Measurements from ENCODE around the gene WDTC1.

- TF ChIP-seq CTCF (conservative IDR thresholded peaks at IDR 0.05; ENCODE audit: low read depth in 2 of 2) (peak; percentile 82 to 93), POLR2AphosphoS5 (IDR thresholded peaks at IDR 0.05; ENCODE audit: low read depth) (no peak), ETS1 (IDR thresholded peaks at IDR 0.05) (no peak), EZH2phosphoT487 (IDR thresholded peaks at IDR 0.05; ENCODE audit: unreplicated experiment) (no peak), EZH2 (IDR thresholded peaks at IDR 0.05; ENCODE audit: low read depth, unreplicated experiment) (no peak), CREB1 (CRISPR knock-in tag; IDR thresholded peaks at IDR 0.05; ENCODE audit: low read depth) (no peak)
- TF ChIP-seq, protein P1, sequence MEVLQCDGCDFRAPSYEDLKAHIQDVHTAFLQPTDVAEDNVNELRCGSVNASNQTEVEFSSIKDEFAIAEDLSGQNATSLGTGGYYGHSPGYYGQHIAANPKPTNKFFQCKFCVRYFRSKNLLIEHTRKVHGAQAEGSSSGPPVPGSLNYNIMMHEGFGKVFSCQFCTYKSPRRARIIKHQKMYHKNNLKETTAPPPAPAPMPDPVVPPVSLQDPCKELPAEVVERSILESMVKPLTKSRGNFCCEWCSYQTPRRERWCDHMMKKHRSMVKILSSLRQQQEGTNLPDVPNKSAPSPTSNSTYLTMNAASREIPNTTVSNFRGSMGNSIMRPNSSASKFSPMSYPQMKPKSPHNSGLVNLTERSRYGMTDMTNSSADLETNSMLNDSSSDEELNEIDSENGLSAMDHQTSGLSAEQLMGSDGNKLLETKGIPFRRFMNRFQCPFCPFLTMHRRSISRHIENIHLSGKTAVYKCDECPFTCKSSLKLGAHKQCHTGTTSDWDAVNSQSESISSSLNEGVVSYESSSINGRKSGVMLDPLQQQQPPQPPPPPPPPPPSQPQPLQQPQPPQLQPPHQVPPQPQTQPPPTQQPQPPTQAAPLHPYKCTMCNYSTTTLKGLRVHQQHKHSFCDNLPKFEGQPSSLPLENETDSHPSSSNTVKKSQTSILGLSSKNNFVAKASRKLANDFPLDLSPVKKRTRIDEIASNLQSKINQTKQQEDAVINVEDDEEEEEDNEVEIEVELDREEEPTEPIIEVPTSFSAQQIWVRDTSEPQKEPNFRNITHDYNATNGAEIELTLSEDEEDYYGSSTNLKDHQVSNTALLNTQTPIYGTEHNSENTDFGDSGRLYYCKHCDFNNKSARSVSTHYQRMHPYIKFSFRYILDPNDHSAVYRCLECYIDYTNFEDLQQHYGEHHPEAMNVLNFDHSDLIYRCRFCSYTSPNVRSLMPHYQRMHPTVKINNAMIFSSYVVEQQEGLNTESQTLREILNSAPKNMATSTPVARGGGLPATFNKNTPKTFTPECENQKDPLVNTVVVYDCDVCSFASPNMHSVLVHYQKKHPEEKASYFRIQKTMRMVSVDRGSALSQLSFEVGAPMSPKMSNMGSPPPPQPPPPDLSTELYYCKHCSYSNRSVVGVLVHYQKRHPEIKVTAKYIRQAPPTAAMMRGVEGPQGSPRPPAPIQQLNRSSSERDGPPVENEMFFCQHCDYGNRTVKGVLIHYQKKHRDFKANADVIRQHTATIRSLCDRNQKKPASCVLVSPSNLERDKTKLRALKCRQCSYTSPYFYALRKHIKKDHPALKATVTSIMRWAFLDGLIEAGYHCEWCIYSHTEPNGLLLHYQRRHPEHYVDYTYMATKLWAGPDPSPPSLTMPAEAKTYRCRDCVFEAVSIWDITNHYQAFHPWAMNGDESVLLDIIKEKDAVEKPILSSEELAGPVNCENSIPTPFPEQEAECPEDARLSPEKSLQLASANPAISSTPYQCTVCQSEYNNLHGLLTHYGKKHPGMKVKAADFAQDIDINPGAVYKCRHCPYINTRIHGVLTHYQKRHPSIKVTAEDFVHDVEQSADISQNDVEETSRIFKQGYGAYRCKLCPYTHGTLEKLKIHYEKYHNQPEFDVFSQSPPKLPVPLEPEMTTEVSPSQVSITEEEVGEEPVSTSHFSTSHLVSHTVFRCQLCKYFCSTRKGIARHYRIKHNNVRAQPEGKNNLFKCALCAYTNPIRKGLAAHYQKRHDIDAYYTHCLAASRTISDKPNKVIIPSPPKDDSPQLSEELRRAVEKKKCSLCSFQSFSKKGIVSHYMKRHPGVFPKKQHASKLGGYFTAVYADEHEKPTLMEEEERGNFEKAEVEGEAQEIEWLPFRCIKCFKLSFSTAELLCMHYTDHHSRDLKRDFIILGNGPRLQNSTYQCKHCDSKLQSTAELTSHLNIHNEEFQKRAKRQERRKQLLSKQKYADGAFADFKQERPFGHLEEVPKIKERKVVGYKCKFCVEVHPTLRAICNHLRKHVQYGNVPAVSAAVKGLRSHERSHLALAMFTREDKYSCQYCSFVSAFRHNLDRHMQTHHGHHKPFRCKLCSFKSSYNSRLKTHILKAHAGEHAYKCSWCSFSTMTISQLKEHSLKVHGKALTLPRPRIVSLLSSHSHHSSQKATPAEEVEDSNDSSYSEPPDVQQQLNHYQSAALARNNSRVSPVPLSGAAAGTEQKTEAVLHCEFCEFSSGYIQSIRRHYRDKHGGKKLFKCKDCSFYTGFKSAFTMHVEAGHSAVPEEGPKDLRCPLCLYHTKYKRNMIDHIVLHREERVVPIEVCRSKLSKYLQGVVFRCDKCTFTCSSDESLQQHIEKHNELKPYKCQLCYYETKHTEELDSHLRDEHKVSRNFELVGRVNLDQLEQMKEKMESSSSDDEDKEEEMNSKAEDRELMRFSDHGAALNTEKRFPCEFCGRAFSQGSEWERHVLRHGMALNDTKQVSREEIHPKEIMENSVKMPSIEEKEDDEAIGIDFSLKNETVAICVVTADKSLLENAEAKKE (CRISPR knock-in tag; IDR thresholded peaks at IDR 0.05): no peak
Observed at GRCh38 chr1:27332536-27333281, 98.3 kb downstream of the WDTC1 start.

Data from GM23338 (cell line).